ENCODE data around the gene ACADM. TPM values are rescaled to one million over a fixed set of nuclear protein-coding genes. Genes with fewer than 3 reads are reported as not detected.
"Not testable (repeated sequence)": the region's sequence is repeated elsewhere in the genome, so short reads cannot be mapped to it uniquely, and the experiment has no call there.

Gene ACADM
- total RNA-seq, 2 donors from 2014 or later, result 55.6 to 56.6 TPM

DNA sequence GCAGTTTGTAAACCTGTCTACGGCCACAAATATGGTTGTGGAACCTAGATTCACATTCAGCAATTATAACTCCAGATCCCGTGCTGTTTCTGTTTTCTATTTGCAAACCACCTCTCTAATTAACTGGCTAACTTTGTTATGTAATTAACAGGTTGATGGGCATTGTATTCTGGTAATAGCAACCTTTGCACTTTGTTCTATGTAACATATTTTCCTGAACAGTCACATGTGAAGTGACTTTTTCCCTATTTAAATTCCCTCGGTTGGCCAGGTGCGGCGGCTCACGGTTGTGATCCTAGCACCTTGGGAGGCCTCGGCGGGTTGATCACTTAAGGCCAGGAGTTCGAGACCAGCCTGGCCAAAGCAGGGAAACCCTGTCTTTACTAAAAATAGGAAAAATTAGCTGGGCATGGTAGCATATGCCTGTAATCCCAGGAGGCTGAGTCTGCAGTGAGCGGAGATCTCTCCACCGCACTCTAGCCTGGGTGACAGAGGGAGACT, 1.4 kb downstream of the ACADM start:
- no peak for DNase-seq (ENCODE audit: low spot score in 2 of 2)
- Mint-ChIP-seq H3K9me3 (no peaks in the 10 kb centered on the region), H3K36me3 (peaks cover under 1 to 6% of the 10 kb centered on the region in 2 donors), H3K27ac (no peak overlapping the region)
- no peak for ATAC-seq

DNA sequence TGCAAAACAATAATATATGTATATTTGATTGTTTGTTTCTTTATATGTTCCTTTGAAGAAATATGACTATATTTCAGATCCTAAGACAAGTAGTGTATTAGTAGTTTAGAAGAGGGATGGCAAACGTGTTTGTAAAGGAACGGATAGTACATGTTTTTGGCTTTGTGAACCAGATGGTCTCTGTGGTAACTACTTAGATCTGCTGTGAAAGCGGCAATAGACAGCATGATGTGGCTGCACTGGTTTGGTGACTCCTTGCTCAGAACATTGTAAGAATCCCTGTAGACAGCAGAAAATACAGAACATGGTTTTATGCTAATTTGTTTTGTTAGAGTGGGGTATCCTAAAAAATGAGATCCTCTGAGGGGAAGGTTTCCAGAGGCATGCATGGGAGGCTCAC, 3.1 kb downstream of the ACADM start:
- no peaks in the 10 kb centered on the region for H3K9me3 Mint-ChIP-seq
- peaks cover 7 to 10% of the 10 kb centered on the region in 2 donors for H3K36me3 Mint-ChIP-seq
- ATAC-seq (no peak), DNase-seq (ENCODE audit: low spot score in 2 of 2) (no peak)
- H3K27ac Mint-ChIP-seq, result no peak overlapping the region

DNA sequence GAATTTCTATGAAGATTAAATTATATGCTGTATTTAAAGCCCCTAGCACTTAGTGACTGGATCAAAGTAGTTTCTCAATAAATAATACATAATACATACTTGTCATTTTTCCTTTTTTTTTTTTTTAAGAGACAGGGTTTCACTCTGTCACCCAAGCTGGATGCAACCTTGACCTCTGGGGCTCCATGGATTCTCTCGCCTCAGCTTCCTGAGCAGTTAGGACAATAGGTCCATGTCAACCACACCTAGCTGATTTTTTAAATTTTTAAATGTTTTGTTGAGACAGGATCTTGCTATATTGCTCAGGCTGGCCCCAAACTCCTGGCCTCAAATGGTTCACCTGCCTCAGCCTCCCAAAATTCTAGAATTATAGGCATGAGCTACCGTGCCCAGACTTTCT, 5.9 kb downstream of the ACADM start:
- H3K9me3 Mint-ChIP-seq, result no peaks in the 10 kb centered on the region
- peaks cover 5 to 14% of the 10 kb centered on the region in 2 donors for H3K36me3 Mint-ChIP-seq
- ATAC-seq (no peak), DNase-seq (ENCODE audit: low spot score in 2 of 2) (no peak)
- peak overlapping the region in 1 of 2 donors; percentile 57 for H3K27ac Mint-ChIP-seq

DNA sequence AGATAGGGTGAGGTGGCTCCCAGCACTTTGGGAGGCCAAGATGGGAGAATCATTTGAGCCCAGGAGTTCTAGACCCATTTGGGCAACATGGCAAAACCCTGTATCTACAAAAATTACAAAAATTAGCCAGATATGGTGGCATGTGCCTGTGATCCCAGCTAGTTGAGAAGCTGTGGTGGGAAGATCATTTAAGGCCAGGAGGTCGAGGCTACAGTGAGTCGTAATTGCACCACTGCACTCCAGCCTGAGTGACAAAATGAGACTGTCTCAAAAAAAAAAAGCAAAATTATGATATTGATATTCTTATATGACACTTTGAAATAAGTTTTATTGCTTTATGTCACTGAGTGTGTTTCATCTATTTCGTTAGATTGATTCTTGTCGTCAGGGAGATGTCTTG, 7.4 kb downstream of the ACADM start:
- Mint-ChIP-seq H3K9me3 (no peaks in the 10 kb centered on the region), H3K27ac (no peak overlapping the region), H3K36me3 (peaks cover 5 to 14% of the 10 kb centered on the region in 2 donors)
- ATAC-seq, result no peak
- DNase-seq (ENCODE audit: low spot score in 2 of 2), result no peak

DNA sequence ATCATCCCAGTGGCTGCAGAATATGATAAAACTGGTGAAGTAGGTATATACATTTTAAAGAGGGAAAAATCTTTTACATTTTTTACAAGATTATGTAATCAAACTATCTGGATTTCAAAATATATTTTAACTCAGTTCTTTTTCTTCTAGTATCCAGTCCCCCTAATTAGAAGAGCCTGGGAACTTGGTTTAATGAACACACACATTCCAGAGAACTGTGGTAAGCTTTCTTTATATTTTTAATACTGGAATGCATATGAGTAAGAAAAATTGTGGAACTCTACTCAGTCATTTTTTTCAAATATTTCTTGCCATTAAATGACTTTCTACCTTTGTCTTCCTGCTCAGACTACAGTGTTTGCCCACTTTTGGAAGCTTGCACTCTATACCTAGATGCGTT, 8.2 kb downstream of the ACADM start:
- no peak overlapping the region for H3K27ac Mint-ChIP-seq

DNA sequence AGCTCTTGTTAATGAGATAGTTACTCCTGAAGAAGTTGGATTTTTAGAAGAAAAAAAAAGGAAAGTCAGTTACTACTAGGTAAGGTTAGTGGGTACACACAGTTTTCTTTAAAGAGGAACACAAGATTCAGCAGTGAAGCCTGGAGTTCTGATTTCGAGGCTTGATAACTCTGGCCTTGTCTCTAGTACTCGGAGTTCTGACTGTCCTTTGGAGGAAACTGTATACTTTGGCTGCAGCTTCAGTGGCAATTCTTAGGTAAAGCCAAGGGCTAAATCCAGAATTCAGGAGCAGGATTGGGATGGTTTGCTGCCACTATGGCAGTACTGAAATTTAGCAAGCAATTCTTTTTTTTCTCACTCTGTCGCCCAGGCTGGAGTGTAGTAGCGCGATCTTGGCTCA, 9.2 kb downstream of the ACADM start:
- Mint-ChIP-seq H3K27ac (no peak overlapping the region), H3K36me3 (peaks cover 5 to 16% of the 10 kb centered on the region in 2 donors), H3K9me3 (no peaks in the 10 kb centered on the region)
- DNase-seq (ENCODE audit: low spot score in 2 of 2), result no peak
- no peak for ATAC-seq

More for the DNA sequence above, 8.2 kb downstream of the ACADM start:
- H3K9me3 Mint-ChIP-seq, result no peaks in the 10 kb centered on the region
- peaks cover 5 to 14% of the 10 kb centered on the region in 2 donors for H3K36me3 Mint-ChIP-seq
- no peak for ATAC-seq
- no peak for DNase-seq (ENCODE audit: low spot score in 2 of 2)

DNA sequence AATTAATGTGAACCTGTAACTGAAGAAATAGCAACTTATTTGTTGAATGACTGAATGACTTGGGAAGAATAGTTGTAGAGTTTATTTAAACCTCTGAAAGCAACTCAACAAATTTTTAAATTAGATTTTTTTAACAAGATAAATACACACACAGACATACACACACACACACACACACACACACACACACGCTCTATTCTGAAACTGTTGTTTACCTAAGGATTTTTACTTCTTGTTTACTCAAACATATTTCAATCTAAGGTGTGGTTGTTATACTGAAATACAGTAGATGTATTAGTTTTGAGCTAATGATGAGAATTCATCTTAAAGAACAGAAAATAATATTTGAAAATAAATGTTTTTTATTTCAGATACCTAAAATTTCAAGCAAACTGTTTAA, 11.5 kb downstream of the ACADM start:
- ATAC-seq (no peak), DNase-seq (ENCODE audit: low spot score in 2 of 2) (no peak)
- H3K36me3 Mint-ChIP-seq, result peaks cover 11 to 20% of the 10 kb centered on the region in 2 donors
- no peaks in the 10 kb centered on the region for H3K9me3 Mint-ChIP-seq
- no peak overlapping the region for H3K27ac Mint-ChIP-seq

DNA sequence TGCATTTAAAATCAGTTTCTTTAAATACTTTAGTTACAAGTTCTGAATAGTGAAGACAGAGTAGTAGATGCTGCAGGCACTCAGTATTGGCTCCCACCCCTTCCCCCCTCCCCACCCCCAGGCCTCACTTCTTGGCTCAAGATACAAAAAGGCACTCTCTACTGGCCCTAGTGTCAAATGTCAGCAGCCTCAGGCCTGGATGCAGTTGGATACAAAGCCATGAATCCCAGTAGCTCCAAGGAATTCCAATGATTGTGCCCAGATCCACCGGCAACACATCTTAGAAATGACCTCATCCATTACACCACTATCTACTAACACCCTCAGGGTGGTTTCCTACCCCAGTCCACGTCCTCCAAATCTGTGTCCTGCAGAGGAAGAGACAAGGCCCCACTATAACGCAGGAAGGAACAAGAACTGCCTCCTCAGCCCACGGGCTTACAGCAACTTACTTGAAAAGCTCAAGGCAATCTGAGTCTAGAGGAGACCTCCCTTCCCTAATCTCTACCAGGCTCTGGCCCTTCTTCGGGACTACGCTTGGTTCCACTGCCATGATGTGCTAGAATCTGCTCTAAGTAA, 17.6 kb downstream of the ACADM start:
- ATAC-seq (no peak), DNase-seq (ENCODE audit: low spot score in 2 of 2) (no peak)
- no peaks in the 10 kb centered on the region for H3K9me3 Mint-ChIP-seq
- peaks cover 6 to 12% of the 10 kb centered on the region in 2 donors for H3K36me3 Mint-ChIP-seq
- H3K27ac Mint-ChIP-seq, result no peak overlapping the region

DNA sequence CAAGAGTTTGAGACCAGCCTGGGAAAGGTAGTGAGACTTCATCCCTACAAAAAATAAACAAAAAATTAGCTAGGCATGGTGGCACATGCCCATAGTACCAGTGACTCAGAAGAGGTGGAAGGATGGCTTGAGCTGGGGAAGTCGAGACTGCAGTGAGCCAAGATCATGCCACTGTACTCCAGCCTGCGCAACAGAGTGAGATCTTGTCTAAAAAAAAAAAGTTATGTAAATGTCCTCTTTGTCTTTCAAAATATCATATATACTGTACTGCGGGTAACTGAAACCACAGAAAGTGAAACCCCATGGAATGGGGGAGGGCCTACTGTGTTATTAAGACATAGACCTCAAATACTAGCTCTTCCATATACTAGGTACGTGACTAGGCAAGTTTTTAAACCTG, 20.8 kb downstream of the ACADM start:
- DNase-seq (ENCODE audit: low spot score in 2 of 2) (no peak), ATAC-seq (no peak)
- Mint-ChIP-seq H3K9me3 (no peaks in the 10 kb centered on the region), H3K36me3 (peaks cover 0 to 5% of the 10 kb centered on the region in 2 donors), H3K27ac (no peak overlapping the region)

DNA sequence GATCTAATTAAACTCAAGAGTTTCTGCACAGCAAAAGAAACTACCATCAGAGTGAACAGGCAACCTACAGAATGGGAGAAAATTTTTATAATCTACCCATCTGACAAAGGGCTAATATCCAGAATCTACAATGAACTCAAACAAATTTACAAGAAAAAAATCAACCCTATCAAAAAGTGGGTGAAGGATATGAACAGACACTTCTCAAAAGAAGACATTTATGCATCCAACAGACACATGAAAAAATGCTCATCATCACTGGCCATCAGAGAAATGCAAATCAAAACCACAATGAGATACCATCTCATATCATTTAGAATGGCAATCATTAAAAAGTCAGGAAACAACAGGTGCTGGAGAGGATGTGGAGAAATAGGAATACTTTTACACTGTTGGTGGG, 32.7 kb downstream of the ACADM start:
- not testable (repeated sequence) for DNase-seq (ENCODE audit: low spot score in 2 of 2); H3K27ac Mint-ChIP-seq; H3K9me3 Mint-ChIP-seq; ATAC-seq
- peaks cover 49 to 59% of the 10 kb centered on the region in 2 donors for H3K36me3 Mint-ChIP-seq

DNA sequence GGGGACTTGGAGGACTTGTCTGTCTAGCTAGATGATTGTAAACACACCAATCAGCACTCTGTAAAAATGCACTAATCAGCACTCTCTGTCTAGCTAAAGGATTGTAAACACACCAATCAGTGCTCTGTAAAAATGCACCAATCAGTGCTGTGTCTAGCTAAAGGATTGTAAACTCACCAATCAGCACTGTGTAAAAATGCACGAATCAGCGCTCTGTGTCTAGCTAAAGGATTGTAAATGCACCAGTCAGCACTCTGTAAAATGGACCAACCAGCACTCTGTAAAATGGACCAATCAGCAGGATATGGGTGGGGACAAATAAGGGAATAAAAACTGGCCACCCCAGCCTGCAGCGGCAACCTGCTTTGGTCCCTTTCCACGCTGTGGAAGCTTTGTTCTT, 34.0 kb downstream of the ACADM start:
- peaks cover 39 to 50% of the 10 kb centered on the region in 2 donors for H3K36me3 Mint-ChIP-seq
- not testable (repeated sequence) for H3K9me3 Mint-ChIP-seq; DNase-seq (ENCODE audit: low spot score in 2 of 2); ATAC-seq; H3K27ac Mint-ChIP-seq

DNA sequence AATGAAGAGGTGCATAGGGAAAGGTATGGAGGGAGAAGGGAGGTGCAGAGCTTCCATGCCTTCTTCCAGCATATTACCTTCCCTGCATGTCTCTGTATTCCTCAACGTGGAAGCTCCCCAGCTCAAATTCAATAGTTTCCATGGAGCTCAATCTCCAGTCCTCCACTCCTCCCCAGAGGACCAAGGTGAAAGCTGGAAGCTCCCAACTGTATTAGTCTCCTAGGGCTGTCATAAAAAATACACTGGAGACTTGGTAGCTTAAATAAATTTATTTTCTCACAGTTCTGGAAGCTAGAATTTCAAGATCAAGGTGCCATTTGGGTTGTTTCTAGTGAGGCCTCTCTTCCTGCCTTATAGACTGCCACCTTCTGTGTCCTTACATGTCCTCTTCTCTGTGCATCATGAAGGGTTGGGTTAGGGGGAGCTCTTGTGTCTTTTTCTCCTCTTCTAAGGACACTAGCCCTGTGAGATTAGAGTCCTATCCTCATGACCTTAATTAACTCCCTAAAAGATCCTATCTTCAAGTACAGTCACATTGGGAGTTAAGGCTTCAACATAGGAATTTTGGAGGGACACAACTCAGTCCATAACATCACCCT, 39.6 kb downstream of the ACADM start:
- H3K9me3 Mint-ChIP-seq, result no peaks in the 10 kb centered on the region
- DNase-seq (ENCODE audit: low spot score in 2 of 2) (no peak), ATAC-seq (no peak)
- no peak overlapping the region for H3K27ac Mint-ChIP-seq
- peaks cover under 1 to 9% of the 10 kb centered on the region in 2 donors for H3K36me3 Mint-ChIP-seq

DNA sequence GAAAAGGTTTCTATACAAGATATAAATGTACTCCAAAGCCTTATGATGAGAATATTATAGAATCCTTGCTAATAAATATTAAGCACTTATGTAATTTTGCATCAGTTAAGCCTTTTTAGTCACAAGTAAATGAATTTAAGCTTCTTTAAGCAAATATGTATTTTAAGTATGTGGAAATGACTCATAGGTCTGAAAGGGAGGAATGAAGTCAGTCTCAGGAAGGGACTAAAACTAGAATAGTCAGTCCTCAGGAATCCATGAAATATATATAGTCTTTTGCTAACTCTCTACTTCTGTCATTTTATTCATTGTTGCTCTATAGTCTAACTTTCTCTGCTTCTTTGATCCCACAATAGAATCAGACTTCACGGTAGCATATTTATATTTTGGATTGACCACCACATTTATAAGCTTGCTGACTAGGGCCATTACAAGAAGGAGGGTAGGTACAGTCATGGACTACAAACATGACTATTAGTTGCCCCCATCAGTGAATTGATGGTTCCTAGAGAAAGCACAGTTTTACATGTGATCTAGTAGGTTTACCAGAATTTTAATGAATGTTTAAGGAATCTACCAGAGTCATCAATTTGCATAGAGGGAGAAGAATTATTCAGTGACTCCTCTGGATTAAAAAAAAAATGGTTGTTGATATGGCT, 41.3 kb downstream of the ACADM start:
- ATAC-seq (no peak), DNase-seq (ENCODE audit: low spot score in 2 of 2) (no peak)
- no peaks in the 10 kb centered on the region for H3K9me3 Mint-ChIP-seq
- H3K27ac Mint-ChIP-seq, result no peak overlapping the region
- peaks cover 0 to 7% of the 10 kb centered on the region in 2 donors for H3K36me3 Mint-ChIP-seq

DNA sequence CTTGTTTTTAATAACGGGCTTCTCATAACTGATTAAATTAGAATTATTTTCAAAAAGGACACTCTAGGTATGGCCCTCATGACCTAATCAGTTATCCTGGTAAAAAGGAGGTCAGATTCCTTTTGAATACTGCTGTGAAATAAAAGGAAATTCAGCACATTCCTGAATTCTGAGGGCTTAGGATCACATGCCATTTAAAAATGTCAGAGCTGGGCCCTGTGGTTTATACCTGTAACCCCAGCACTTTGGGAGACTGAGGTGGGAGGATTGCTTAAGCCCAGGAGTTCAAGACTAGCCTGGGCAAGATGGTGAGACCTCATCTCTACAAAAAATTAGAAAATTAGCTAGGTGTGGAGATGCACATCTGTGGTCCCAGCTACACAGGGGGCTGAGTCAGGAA, 43.5 kb downstream of the ACADM start:
- Mint-ChIP-seq H3K36me3 (peaks cover 0 to 7% of the 10 kb centered on the region in 2 donors), H3K9me3 (no peaks in the 10 kb centered on the region), H3K27ac (no peak overlapping the region)
- ATAC-seq (no peak), DNase-seq (ENCODE audit: low spot score in 2 of 2) (no peak)

DNA sequence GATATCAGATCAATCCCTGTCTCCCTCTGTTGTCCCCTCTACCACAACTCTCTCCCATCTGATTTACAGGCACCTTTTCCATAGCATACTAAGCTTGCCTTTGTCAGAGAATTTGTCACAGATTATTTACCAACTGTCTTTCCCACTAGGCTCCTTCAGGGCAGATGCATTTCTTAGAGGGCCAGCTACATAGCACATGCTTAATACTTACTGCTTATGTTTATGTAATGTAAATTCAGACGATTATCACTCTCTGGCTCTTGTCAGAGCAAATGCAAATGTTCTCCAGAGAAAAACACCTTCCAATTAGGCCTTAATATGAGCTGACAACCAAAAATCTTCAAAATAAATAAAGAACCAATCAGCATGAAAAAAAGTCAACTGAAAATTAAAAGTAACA, 46.3 kb downstream of the ACADM start:
- no peak overlapping the region for H3K27ac Mint-ChIP-seq
- H3K36me3 Mint-ChIP-seq, result no peaks in the 10 kb centered on the region
- ATAC-seq (no peak), DNase-seq (ENCODE audit: low spot score in 2 of 2) (no peak)
- H3K9me3 Mint-ChIP-seq, result peaks cover 0 to 4% of the 10 kb centered on the region in 2 donors

DNA sequence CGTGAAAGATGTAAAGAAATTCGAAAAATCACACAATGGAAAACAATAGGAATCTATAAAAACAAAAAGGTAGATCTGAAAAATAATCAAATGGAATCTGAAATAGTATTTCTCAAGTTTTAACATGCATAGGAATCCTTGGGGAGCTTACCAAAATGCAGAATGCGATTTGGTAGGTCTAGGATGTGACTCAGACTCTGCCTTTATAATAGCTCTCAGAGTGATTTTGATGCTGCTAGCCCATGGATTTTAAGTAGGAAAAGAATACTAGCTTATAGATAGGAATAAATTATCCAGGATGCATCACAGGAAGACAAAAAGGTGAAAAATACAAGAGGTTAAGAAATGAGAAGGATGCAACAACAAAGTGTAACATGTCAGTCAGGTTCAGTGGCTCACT, 47.5 kb downstream of the ACADM start:
- DNase-seq (ENCODE audit: low spot score in 2 of 2), result no peak
- H3K9me3 Mint-ChIP-seq, result peaks cover 0 to 4% of the 10 kb centered on the region in 2 donors
- no peak for ATAC-seq

DNA sequence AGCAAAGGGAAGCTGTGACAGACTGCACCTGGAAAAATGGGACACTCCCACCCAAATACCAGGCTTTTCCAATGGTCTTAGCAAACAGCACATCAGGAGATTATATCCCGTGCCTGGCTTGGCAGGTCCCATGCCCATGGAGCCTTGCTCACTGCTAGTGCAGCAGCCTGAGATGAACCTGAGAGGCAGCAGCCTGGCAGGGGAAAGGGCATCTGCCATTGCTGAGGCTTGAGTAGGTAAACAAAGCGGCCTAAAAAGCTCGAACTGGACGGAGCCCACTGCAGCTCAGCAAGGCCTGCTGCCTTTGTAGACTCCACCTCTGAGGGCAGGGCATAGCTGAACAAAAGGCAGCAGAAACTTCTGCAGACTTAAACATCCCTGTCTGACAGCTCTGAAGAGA, 53.3 kb downstream of the ACADM start:
- not testable (repeated sequence) for DNase-seq (ENCODE audit: low spot score in 2 of 2); H3K9me3 Mint-ChIP-seq; ATAC-seq; H3K27ac Mint-ChIP-seq
- peaks cover 0 to 22% of the 10 kb centered on the region in 2 donors for H3K36me3 Mint-ChIP-seq

More for the DNA sequence above, 47.5 kb downstream of the ACADM start:
- Mint-ChIP-seq H3K36me3 (peaks cover 0 to 1% of the 10 kb centered on the region in 2 donors), H3K27ac (no peak overlapping the region)

Measured in activated naive CD4-positive, alpha-beta T cell treated with anti-CD3 and anti-CD28 coated beads, Interleukin-2, amount 50 U/mL, for 72 hours (primary cell).